CD4-positive, alpha-beta T cell treated with Interleukin-2 at 100 ng/mL for 4 hours (primary cell): Measurements from ENCODE around the gene PTTG2.

ENCODE experiments used
- DNase-seq: peaks from one replicate; pipeline ENCODE4 v3.0.0-alpha.2; 2020; ENCODE audit warnings: low spot score

PTTG2 gene

DNA sequence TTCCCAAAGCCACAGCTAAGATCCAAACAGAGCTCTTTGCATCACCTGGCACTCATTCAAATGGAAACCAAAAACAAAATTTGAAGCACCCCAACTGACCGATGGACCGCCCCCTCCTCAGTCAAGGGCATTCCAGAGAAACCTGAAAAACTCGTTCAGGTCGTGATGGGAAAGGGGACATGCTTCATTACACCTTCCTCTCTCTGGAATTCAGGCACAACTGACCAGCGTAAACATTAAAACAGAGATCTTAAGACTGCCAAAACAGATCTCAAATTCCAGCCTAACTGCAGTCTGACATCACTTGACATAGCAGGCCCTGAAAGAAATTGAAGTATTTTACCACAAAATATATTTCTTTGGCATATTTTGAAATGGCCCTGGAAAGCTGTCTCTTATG is 28.5 kb downstream of the PTTG2 start:
- no peak for DNase-seq

DNA sequence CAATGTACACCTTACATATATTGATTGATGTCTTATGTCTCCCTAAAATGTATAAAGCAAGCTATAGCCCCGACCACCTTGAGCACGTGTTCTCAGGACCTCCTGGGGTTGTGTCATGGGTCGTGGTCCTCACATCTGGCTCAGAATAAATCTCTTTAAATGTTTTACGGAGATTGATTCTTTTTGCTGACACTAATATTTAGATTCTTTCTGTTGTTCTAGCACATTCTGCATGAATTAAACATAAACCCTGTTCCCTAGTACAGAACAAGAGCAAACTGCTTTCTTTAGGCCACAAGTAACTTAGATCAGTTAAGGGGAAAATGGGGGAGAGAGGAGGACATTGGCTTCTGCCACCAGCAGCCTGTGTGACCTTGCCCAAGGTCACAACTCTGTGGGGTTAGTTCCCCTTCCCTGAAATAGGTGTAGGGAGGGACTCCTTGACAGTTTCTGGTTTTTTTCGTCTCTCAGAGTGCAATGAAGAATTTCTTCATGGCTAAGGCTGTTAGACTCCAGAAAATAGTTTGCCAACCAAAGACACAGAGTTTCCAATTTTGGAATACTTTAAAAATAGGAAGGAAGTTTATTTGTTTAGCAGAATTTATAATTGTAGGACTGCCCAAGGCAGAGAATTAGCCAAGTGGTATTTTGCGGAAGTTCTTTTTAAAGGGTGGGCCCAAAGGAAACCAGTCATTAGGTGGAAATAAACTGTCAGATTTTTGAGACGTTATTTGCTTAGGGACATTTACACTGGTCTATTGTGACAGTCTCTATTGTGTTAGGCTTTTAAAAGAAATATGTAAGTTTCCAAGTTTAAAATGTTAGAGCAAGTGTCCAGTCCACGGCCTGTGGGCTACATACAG is 29.4 kb downstream of the PTTG2 start:
- no peak for DNase-seq

DNA sequence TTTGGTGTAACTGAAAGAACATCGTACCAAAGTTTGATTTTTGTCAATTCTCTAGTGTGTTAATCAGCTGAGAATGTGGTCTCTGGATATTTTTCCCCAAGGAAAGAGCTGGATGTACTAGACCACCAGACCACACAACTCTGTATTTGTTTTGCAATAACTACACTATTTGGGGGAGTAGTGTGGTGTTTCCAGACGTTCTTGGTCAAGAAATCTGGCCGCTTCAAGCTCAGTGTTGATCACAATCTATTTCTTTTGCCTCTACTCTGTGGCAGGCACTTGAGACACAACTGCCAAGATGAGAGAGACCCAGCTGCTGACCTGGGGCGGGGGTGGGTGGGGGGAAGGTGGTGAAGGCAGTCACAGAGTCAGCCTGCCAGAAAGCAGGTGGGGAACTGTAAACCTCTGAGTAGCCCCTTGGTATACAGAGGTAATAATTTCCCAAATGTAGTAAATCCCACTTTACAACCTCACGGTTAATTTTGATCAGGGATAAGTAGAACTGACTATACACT is 30.6 kb downstream of the PTTG2 start:
- DNase-seq: no peak

DNA sequence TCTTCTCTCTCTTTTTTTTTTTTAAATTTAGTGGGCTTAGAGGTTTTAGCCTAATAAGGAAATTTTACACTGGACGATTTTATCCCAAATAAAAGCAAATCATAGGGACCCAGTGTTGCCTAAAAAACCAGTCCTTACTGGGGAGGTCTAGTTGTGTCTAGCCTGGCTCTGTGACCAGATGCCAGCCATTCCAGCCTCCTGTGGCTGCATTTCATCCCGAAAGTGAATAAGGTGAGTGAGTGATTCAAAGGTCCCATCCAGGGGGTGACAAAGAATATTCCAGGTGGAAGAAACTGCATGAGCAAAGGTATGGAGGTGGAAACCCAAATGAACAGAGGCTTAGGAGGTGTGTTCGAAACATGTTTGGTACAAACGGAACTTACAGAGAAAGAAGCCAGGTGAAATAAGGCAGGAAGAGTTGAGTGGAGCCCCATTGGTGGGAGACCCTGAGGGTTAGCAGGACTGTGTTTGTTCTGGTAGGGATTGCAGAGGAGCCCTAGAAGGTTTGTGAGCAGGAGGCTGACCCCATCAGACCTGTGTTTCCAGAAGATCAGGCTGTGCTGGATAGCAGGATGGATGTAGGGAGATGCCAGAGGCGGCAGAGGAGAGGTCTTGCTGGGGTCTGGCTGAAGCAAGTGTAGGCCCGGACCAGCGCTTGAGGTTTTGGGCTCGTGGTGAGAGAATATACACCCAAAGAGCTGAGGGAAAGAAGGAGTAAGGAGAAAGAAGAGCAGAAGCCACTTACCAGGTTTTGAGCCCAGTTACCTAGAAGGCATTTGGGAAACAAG is 31.6 kb downstream of the PTTG2 start:
- DNase-seq: no peak

DNA sequence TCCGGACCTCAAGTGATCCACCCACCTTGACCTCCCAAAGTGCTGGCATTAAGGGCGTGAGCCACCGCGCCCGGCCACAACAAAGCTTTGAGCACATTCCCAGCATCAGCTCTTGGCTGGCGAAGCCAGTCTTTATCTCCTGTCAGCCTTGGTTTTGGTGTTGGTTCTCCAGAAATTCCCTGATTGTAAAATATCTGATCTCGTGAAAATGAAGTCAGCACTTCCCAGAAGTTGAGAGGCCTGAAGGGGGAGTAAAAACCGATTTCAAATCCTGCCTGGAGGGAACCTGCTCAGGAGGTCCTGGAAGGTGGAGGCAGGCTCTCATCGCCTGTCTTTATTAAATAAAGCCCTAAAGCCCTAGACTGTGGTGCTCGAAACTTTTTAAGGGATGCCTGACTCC is 33.6 kb downstream of the PTTG2 start:
- no peak for DNase-seq

DNA sequence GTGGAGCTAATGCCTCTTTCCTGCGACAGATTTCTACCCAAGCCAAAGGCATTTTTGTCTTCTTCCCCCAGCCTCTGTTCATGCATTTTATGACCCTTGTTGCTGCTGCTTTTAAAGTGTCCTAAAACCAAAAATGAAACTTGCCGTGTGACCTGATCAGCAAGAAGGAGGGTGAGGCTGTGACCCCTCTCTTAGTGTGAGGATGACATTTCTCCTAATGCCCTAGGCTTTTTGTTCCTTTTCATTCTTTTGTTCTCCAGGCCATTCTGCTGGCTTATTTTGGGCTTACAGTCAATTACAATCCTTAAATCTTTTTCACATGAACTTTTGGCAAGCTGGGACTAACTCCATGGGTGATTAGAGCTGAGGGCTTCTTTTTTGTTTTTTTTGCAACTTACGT is 34.4 kb downstream of the PTTG2 start:
- no peak for DNase-seq

DNA sequence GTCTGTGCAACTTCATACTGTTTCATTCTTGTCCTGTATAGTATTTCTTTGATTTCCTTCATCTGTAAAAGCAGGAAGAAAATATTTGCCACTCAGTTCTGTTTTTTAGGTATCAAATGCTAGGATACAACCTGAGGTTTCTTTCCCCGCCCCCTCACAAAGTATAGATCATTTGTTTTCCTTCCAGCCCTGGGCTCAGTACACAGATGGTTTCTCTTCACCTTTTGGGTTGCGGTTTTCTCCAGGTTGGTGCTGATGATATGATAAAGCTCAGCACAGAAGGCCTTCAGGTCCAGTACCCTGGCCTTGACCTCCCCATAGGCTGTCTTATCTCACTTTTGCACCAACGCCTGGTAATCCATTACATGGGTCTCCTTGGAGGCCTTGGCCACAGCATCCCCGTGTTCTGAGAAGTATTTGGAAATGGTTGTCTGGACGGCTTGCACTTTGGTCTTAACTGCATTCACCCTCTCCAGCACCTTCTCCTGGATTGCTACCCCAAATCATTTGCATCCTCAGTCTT is 35.2 kb downstream of the PTTG2 start:
- no peak for DNase-seq

DNA sequence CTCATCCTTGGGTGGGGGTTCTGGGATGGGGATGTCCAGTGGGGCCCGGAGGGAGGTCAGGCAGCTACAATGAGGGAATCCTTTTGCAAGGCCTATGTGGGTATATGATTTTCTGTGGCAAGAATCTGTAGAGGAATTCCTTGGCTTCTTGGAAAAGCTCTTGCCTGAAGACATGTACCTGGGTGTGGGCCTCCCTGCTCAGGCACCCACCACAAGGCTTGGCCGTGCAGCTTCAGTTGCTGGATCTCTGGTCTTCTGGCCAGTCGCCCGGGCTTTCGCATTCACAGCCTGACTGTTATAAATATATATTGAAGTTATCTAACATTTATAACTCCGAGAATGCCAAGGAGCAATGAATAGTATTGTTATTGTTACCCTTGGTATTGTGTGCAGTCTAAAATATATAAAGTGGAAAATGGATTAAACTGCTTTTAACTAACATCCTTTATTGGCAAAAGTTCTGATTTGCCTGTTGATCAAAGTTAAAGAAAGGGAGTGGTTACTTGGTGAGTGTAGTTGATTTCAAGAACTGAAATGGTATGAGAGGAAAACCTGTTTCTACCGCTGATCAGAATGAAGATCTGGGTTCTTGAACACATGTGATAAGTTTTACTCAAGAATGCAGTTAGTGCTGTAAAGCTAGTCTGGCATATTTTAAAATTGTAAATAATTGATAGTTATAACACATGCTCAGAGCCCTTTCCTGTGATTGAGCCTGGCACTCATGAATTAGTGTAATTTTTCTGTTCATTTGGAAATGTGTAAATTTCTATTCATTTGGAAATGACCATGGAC is 36.0 kb downstream of the PTTG2 start:
- no peak for DNase-seq

DNA sequence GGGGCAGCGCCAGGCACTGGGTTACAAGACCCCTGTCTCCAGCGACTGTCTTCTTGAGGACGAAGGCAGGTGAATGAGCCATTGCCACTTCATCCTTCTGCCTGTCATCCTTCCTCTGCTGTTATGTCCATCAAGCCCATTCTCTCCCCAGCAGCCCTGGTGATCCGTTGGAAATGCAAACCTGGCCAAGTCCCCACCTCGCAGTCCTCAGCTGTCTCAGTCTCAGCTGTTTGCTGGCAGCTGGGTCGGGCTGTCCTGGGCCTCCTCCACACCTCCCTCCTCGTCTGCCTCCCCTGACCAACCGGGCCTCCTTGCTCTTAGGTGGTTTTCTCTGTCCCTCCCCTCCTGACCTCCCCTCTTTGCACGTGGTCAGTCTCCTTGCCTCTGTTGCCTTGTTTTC is 38.0 kb downstream of the PTTG2 start:
- DNase-seq: no peak

DNA sequence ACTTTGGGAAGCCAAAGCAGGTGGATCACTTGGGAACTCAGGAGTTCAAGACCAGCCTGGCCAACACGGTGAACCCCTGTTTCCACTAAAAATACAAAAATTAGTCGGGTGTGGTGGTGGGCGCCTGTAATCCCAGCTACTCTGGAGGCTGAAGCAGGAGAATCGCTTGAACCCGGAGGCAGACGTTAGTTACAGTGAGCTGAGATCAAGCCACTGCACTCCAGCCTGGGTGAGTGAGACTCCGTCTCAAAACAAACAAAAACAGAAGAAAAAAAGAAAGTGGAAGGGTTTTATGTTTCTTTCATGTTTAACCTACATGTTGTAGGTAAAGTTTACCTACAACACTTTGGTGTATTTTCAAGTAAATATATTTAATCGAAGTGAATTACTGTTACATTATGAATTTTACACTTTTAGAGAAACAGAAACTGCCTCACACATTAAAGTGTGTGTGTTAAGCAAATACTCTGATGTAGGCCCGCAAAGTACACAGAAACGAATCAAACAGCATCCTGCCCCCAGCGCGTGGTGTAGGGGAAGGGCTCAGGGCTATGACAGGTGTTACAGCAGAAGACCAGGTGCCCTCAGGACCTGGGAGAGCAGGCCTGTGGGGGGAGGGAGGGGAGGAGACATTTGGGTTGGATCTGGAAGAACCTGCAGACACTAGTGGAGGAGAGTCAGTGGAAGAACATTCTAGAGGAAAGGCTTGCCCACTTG is 39.0 kb downstream of the PTTG2 start:
- no peak for DNase-seq

DNA sequence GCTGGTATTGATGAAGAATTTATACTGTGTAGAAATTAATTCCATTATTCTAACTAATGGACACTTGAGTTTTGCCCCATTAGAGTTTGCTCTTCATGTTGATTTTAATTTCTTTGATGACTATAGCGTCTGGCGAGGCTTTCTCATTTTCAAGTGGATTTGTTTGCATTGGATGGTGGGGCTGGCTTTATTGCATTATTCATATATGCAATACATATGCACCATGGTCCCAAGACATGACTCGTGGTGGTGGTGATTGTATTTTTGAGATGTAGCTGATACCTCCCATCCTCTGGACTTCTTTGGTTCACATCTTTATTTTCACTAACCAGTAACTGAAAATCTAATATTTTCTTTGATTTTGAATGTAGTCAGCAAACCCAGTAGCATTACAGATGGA is 39.8 kb downstream of the PTTG2 start:
- no peak for DNase-seq

DNA sequence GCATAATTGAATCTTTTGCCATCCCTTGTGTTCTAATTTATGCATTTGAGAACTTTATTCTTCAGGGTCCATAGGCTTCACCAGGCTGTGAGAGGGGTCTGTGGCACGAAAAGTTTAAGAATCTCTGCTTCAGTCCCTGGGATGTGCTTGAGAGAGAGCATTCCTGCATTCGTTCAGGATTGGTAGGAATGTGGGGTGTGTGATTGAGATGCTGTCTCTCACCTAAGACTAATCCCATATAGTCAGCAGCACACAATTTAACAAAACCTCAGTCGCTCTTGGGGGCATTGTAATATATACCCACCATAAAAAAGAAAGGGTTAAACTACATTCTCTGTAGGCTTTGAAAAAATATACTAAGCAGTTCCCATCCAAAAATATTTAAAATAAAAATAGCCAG is 41.7 kb downstream of the PTTG2 start:
- no peak for DNase-seq

DNA sequence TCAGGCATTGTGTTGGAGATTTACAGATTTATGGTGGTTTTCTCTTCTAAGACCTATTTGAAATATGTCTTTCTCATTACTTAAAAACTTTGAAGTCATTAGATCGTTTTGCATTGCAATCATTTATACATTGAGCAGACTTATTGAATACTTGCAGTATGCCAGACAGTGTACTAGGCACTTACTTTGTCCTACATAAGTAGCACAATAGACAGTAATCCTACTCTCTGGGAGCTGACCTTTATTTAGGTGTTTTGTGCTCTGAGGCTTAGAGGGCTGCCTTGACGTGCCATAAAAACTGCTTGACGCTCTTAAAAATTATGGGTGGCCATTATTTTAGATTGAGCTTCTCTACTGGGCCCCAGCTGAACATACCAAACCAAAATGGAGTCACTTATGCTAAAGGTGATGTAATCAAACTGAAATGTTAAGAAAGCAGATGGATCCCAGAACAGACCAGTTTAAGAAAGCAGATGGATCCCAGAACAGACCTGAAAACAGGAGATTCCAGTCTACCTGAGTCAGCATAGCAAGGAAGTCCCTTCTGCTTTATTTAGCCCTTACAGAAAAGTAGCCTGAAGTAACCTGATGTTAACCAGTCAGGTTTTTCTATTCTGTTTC is 42.4 kb downstream of the PTTG2 start:
- DNase-seq: no peak

DNA sequence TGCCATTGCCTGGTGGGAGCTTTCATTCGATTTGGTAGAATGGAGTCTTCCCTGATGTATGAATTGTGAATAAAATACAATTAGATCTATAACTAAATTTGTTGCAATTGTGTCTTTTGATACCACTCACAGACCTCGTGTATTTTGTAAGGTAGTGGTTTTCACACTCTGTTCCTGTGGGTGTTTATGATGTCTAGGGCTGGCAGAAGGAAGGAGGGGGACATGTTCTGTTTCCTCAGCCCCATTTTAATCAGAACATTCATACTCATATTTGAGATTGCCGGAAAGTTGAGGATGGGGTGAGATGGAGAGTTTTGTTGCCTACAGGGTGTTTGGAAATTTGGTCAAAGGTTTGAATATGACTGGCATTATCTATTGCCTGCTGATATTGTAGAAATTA is 42.9 kb downstream of the PTTG2 start:
- DNase-seq: peak; percentile 18

DNA sequence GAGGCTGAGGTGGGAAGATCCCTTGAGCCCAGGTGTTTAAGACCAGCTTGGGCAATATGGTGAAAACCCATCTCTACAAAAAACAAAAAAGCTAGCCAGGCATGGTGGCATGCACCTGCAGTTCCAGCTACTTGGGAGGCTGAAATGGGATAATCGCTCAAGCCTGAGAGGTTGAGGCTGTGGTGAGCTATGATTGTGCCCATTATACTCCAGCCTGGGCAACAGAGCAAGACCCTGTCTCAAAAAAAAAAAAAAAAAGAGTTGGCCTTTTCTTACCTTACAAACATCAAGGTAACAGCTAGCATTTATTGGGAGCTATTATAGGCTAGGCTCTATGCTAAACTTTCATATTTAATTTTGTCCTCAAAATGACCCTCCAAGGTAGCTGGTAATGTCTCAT is 43.4 kb downstream of the PTTG2 start:
- no peak for DNase-seq

DNA sequence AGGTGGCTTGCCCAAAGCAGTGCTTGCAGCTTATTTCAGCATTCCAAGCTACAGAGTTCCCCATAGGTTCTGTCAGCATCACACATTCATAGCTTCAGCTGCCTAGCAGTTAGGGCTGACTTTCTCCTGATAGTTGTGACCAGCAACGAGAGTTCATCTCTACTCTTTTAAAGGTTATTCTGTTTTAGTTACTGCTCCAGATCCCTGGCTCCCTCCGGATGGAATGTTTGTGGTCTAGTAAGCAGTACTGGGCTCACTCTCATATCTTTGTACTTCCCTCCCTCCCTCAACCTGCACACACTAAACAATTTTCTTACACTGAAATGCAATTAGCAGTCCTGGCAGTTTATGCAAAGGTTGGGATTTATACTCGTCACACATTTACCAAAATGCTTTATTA is 43.9 kb downstream of the PTTG2 start:
- DNase-seq: no peak

DNA sequence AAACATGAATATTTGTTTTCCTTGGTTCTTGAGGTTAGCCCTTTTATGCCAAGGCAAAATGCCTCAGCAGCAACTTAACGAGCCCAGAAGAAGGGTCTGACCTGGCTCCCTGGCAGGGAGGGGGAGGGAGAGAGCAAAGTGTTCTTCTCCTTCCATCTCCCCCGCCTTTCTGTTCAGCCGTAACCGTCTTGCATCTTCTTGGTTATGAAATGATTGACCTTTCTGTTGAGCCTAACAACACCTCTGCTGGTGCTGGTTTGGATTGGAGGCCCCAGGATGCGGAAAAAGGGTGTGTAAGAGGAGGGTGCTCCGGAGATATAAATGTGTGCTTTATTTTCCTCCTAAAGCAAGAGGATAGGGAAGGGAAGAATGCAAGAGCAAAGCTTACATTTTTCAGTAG is 44.7 kb downstream of the PTTG2 start:
- no peak for DNase-seq

DNA sequence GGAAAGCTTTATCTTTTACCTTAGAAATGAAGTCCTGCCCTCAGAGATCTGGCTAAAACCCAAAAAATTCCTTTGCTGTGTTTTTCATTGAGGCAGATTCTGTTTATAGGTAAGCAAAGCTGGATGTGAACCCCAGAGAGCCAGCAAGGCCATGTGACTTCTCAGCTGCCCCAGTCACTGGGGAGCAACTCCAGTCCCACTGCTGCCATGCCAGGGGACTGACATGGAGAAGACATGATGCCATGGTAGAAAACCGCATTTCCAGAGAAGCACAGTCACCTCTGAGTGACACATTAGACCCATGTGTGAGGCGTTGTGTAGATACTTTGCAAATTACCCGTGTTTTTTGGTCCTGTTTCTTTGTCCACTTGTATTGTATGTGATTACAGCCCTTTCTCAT is 45.4 kb downstream of the PTTG2 start:
- no peak for DNase-seq

DNA sequence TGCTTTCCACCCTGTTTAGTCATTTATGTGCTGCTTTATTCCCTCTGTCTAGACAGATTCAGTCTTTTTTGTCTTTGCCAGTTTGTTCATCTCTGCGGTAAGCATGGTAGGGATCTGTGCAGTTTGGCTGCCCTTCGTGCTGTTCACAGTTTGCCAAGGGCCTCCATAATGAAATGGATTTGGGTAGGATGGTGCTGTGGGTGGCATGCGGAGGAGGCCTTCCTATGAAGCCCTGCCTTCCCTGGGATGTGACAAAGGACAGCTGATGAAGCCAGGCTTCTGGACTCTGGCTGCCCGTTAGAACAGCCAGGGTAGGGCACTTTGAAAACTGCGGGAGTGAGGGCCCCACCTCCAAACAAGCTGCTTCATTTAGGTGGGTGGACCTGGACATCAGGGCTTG is 47.4 kb downstream of the PTTG2 start:
- DNase-seq: no peak

DNA sequence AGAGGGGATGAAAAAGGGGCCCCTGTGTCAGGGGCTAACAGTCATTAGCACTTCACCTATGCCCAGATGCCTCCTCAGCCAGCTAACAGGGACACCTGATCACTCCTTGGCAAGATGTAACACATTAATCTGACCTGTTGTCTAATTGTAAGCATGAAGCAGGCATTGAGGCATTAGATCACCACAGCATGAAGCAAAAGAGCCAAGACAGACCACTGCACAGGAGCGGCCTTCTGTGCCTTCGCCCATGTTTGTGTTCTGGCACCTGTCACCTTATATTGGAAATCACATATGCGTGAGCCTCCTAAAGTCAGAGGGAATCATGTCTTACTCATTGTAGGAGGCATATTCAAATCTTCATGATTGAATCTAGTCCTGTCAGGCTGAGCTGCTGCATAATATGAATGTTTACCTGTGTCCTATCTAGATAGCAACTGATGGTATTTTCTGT is 48.4 kb downstream of the PTTG2 start:
- DNase-seq: no peak

DNA sequence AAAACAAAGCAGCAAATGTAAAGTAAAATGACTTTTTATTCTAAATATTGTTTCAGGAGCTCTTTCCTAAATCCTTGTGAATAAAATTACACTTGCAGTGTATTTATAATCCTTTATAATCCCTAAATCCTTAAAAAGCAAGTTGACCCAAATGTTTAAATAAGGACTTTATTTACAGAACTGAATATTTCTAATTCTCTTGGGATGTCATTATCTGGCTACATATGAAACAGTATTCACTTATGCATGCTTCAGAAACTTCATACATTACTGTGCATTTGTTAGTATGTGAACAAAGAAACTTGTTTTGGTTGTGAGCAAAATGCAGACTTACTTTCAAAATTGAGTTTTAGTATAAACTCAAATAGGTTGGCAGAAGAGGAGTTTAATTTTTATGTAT is 49.2 kb downstream of the PTTG2 start:
- DNase-seq: no peak
